Transverse colon (tissue), 4 donors: ENCODE measurements around the gene GPR107. TPM values are rescaled to one million over a fixed set of nuclear protein-coding genes. Genes with fewer than 3 reads are reported as not detected.

Experiments
- DNase-seq: peaks from one replicate; pipeline ENCODE4 v3.0.0-alpha.2; 2019
- H3K27ac ChIP-seq, 4 donors: fragments of 200-600 bp; sonication (generic); 2 replicates each; pipeline ENCODE4 v1.5.1; 2016 to 2018; ENCODE audit warnings: inconsistent platforms in 4 of 4
- H3K27me3 ChIP-seq: fragments of 200-600 bp; sonication (generic); 2 replicates; pipeline ENCODE4 v1.5.1; 2017; ENCODE audit warnings: inconsistent platforms
- H3K36me3 ChIP-seq, 4 donors: fragments of 200-600 bp; sonication (generic); 2 replicates each; pipeline ENCODE4 v1.5.1; 2017 to 2019; ENCODE audit warnings: inconsistent platforms in 4 of 4
- H3K4me1 ChIP-seq, 4 donors: fragments of 200-600 bp; sonication (generic); 2 replicates each; pipeline ENCODE4 v1.5.1; 2017 to 2020; ENCODE audit warnings: inconsistent platforms in 4 of 4
- H3K4me3 ChIP-seq, 4 donors: fragments of 200-600 bp; sonication (generic); 1 replicate in 1 of 4; 2 replicates in 3 of 4; pipeline versions ENCODE4 v1.5.1 to v1.6.1; 2017 to 2019; ENCODE audit warnings: inconsistent platforms in 4 of 4
- H3K9me3 ChIP-seq, 2 donors: fragments of 200-600 bp; sonication (generic); 2 replicates each; pipeline ENCODE4 v1.5.1; 2017 to 2019; ENCODE audit warnings: inconsistent platforms in 2 of 2
- CTCF ChIP-seq, 5 experiments: fragments of 200-600 bp in 3 of 5; fragments of 450-650 bp in 2 of 5; sonication (generic) in 3 of 5; IDR thresholded peaks; 1 replicate in 2 of 5; 2 replicates in 3 of 5; pipeline ENCODE4 v1.5.1; 2016 to 2017; ENCODE audit warnings: antibody characterized with exemption in 5 of 5, inconsistent platforms in 3 of 5, mild to moderate bottlenecking in 2 of 5, moderate library complexity in 1 of 5
- EP300 ChIP-seq: sonication (generic); formaldehyde crosslinking; IDR thresholded peaks from one replicate; pipeline ENCODE4 v1.6.1; 2017; ENCODE audit warnings: antibody characterized with exemption, low read depth
- POLR2A ChIP-seq: fragments of 450-650 bp; IDR thresholded peaks from one replicate; pipeline ENCODE4 v1.6.1; 2016; ENCODE audit warnings: antibody characterized with exemption, mild to moderate bottlenecking, moderate library complexity
- POLR2AphosphoS5 ChIP-seq, 3 donors: sonication (generic); formaldehyde crosslinking; IDR thresholded peaks; one replicate each; pipeline ENCODE4 v1.6.1; 2016; ENCODE audit warnings: antibody characterized with exemption in 3 of 3
- WGBS, 2 donors: methylation state at CpG; one replicate each; pipeline ENCODE4 v1.1.5; 2018; ENCODE audit warnings: low coverage in 1 of 2; 5-methylcytosine and 5-hydroxymethylcytosine counted together
- in situ Hi-C, 4 donors: fragments of 200-750 bp; cut with MboI; loops; one replicate each; pipeline versions ENCODE4 v1.15.0 to v1.15.1; 2017; ENCODE audit warnings: low sequenced_read_pairs in 3 of 4, low pct_ligation_motif_present in 1 of 4, low pct_unique_long_range_greater_than_20kb in 1 of 4
- intact Hi-C: fragments of 100-400 bp; cut with DNase I; formaldehyde crosslinking; loops from one replicate; pipeline ENCODE4 v1.15.1; 2023; ENCODE audit warnings: low total_unique reads
- total RNA-seq, 4 donors: library from RNA; depleted of rRNA; stranded (reverse); fragments of >200 nt; gene quantifications; one replicate each; pipeline ENCODE4 v1.1.0, GENCODE V29; 2016

GPR107 gene
- total RNA-seq, 4 donors from 2014 or later = 25.7 to 33.7 (median 32.7) TPM

GRCh38 chr9:130088051-130088450 lies 34.3 kb downstream of the GPR107 start:
- in situ Hi-C loops = no loop called here
- no peaks in the 10 kb centered on the region for H3K9me3 ChIP-seq
- intact Hi-C loops = no loop called here
- TF ChIP-seq POLR2A (no peak), EP300 (no peak), POLR2AphosphoS5 (IDR thresholded peaks at IDR 0.05) (no peak), CTCF (IDR thresholded peaks at IDR 0.05) (no peak)
- no peak overlapping the region for H3K27ac ChIP-seq
- no peaks in the 10 kb centered on the region for H3K4me1 ChIP-seq
- no peak for DNase-seq
- WGBS, 2 donors = 92 to 94% methylated on average over 6 of the region's 6 CpGs
- H3K4me3 ChIP-seq = no peak overlapping the region
- H3K27me3 ChIP-seq = no peaks in the 10 kb centered on the region
- peaks cover 0 to 34% (median 9%) of the 10 kb centered on the region in 4 donors for H3K36me3 ChIP-seq

- TF ChIP-seq CTCF (IDR thresholded peaks at IDR 0.05) = no peak
- no peak for TF ChIP-seq EP300
- TF ChIP-seq POLR2AphosphoS5 (IDR thresholded peaks at IDR 0.05) = no peak
- TF ChIP-seq POLR2A = no peak
- in situ Hi-C loops = no loop called here
- no peaks in the 10 kb centered on the region for H3K4me1 ChIP-seq
- intact Hi-C loops = no loop called here
- 93 to 94% methylated on average over 7 to 12 of the region's 12 CpGs for WGBS, 2 donors
- no peak overlapping the region for H3K27ac ChIP-seq
- peaks cover 0 to 37% (median 9%) of the 10 kb centered on the region in 4 donors for H3K36me3 ChIP-seq
- no peak overlapping the region for H3K4me3 ChIP-seq
- no peak for DNase-seq
- H3K27me3 ChIP-seq = no peaks in the 10 kb centered on the region
- no peaks in the 10 kb centered on the region for H3K9me3 ChIP-seq
These were observed 35.4 kb downstream of the GPR107 start for GRCh38 chr9:130089141-130089540.

GRCh38 chr9:130090915-130091314 lies 37.2 kb downstream of the GPR107 start:
- no peak overlapping the region for H3K4me3 ChIP-seq
- TF ChIP-seq EP300 (no peak), POLR2A (no peak), POLR2AphosphoS5 (IDR thresholded peaks at IDR 0.05) (no peak), CTCF (IDR thresholded peaks at IDR 0.05) (no peak)
- 84% methylated on average over 3 of the region's 3 CpGs for WGBS, 2 donors
- DNase-seq = no peak
- in situ Hi-C loops = no loop called here
- H3K9me3 ChIP-seq = no peaks in the 10 kb centered on the region
- no peaks in the 10 kb centered on the region for H3K27me3 ChIP-seq
- H3K27ac ChIP-seq = no peak overlapping the region
- H3K4me1 ChIP-seq = no peaks in the 10 kb centered on the region
- intact Hi-C loops = no loop called here
- peaks cover 0 to 34% (median 9%) of the 10 kb centered on the region in 4 donors for H3K36me3 ChIP-seq

GRCh38 chr9:130092910-130093309 lies 39.2 kb downstream of the GPR107 start:
- no peak overlapping the region for H3K27ac ChIP-seq
- in situ Hi-C loops (no loop called here), intact Hi-C loops (no loop called here)
- TF ChIP-seq CTCF (IDR thresholded peaks at IDR 0.05) (no peak), EP300 (no peak), POLR2AphosphoS5 (IDR thresholded peaks at IDR 0.05) (no peak), POLR2A (no peak)
- no peaks in the 10 kb centered on the region for H3K27me3 ChIP-seq
- H3K36me3 ChIP-seq = peaks cover 0 to 31% (median 11%) of the 10 kb centered on the region in 4 donors
- no peak overlapping the region for H3K4me3 ChIP-seq
- H3K9me3 ChIP-seq = no peaks in the 10 kb centered on the region
- WGBS, 2 donors = 60 to 73% methylated on average over 2 to 4 of the region's 4 CpGs
- no peaks in the 10 kb centered on the region for H3K4me1 ChIP-seq
- no peak for DNase-seq
